ENCODE results near the gene ATP5MC2.
"Not testable (repeated sequence)": the region's sequence is repeated elsewhere in the genome, so short reads cannot be mapped to it uniquely, and the experiment has no call there.

Gene ATP5MC2

GRCh38 chr12:53695152-53696145 lies 19.6 kb upstream of the ATP5MC2 start:
- DNase-seq, result peak in 4 of 10 donors; percentile 26 to 85 (median 41)
- intact Hi-C loops (cut with DNase I), result no loop called here

- intact Hi-C loops (cut with DNase I), result no loop called here
- DNase-seq, result peak in 1 of 10 donors; percentile 62
Measured at GRCh38 chr12:53694756-53695151, 18.9 kb upstream of the ATP5MC2 start.

GRCh38 chr12:53688134-53688533 lies 12.3 kb upstream of the ATP5MC2 start:
- intact Hi-C loops (cut with DNase I), result no loop called here
- DNase-seq, result no peak

- intact Hi-C loops (cut with DNase I), result no loop called here
- DNase-seq, result no peak
Measured at GRCh38 chr12:53686436-53686835, 10.6 kb upstream of the ATP5MC2 start.

- DNase-seq, result no peak
- intact Hi-C loops (cut with DNase I), result no loop called here
Measured at GRCh38 chr12:53684654-53685220, 8.9 kb upstream of the ATP5MC2 start.

- intact Hi-C loops (cut with DNase I), result no loop called here
- DNase-seq, result no peak
Measured at GRCh38 chr12:53683983-53684382, 8.1 kb upstream of the ATP5MC2 start.

- DNase-seq, result no peak
- intact Hi-C loops (cut with DNase I), result no loop called here
Measured at GRCh38 chr12:53683494-53683893, 7.6 kb upstream of the ATP5MC2 start.

GRCh38 chr12:53680061-53680460 lies 4.2 kb upstream of the ATP5MC2 start:
- intact Hi-C loops (cut with DNase I); DNase-seq: not testable (repeated sequence)

GRCh38 chr12:53677800-53678148 lies 1.9 kb upstream of the ATP5MC2 start:
- DNase-seq, result peak in 3 of 10 donors; percentile 29 to 40 (median 36)
- intact Hi-C loops (cut with DNase I), result loop anchor here (5.0 kb wide), 1 partner anchor 75 kb away; no protein-coding TSS in a partner anchor

GRCh38 chr12:53677016-53677799 lies 1.3 kb upstream of the ATP5MC2 start:
- DNase-seq, result peak in 8 of 10 donors; percentile 25 to 88 (median 34)
- intact Hi-C loops (cut with DNase I), result loop anchor here (5.0 kb wide), 1 partner anchor 75 kb away; no protein-coding TSS in a partner anchor

GRCh38 chr12:53676656-53677015 lies 753 bp upstream of the ATP5MC2 start:
- intact Hi-C loops (cut with DNase I), result loop anchor here (1.0 to 5.0 kb wide), 3 partner anchors 50 to 133 kb away; partner anchors contain the start of gene ATF7
- DNase-seq, result peak in 9 of 10 donors; percentile 23 to 85 (median 43)

GRCh38 chr12:53674977-53675700 lies 744 bp downstream of the ATP5MC2 start:
- intact Hi-C loops (cut with DNase I), result loop anchor here (5.0 kb wide), 1 partner anchor 73 kb away; no protein-coding TSS in a partner anchor
- no peak for DNase-seq

GRCh38 chr12:53670971-53671370 lies 4.9 kb downstream of the ATP5MC2 start:
- intact Hi-C loops (cut with DNase I), result no loop called here
- DNase-seq, result no peak

- intact Hi-C loops (cut with DNase I), result no loop called here
- no peak for DNase-seq
Measured at GRCh38 chr12:53670308-53670707, 5.6 kb downstream of the ATP5MC2 start.

- no peak for DNase-seq
- intact Hi-C loops (cut with DNase I), result no loop called here
Measured at GRCh38 chr12:53667080-53667479, 8.8 kb downstream of the ATP5MC2 start.

- intact Hi-C loops (cut with DNase I), result no loop called here
- DNase-seq, result no peak
Measured at GRCh38 chr12:53664936-53665335, 10.9 kb downstream of the ATP5MC2 start.

GRCh38 chr12:53664191-53664590 lies 11.7 kb downstream of the ATP5MC2 start:
- DNase-seq, result no peak
- intact Hi-C loops (cut with DNase I), result no loop called here

- no peak for DNase-seq
- intact Hi-C loops (cut with DNase I), result no loop called here
Measured at GRCh38 chr12:53660041-53660440, 15.8 kb downstream of the ATP5MC2 start.

GRCh38 chr12:53659571-53659981 lies 16.3 kb downstream of the ATP5MC2 start:
- no peak for DNase-seq
- intact Hi-C loops (cut with DNase I), result no loop called here

GRCh38 chr12:53659011-53659551 lies 16.8 kb downstream of the ATP5MC2 start:
- intact Hi-C loops (cut with DNase I), result no loop called here
- peak in 7 of 10 donors; percentile 34 to 90 (median 55) for DNase-seq
